NCI-H1105 treated with DMSO at 0.1 percent for 48 hours (cell line): ENCODE data around the gene RUFY3.
"Not testable (repeated sequence)": the region's sequence is repeated elsewhere in the genome, so short reads cannot be mapped to it uniquely, and the experiment has no call there.

Source experiments
- DNase-seq: peaks from one replicate; lab custom pipeline; 2025; lab: John Stamatoyannopoulos, UW

The RUFY3 gene

GRCh38 chr4:70721747-70722146, at the start of gene RUFY3:
Gene RUFY3, plus strand, starts transcription at chr4:70721964. Its CDS starts 610 bp downstream, at chr4:70722574.
- DNase-seq, result peak; percentile 92

GRCh38 chr4:70674191-70674590, 47.6 kb upstream of the RUFY3 start:
- DNase-seq, result no peak

GRCh38 chr4:70674731-70675130, 47.0 kb upstream of the RUFY3 start:
- no peak for DNase-seq

- no peak for DNase-seq
Observed at GRCh38 chr4:70676554-70677090, 45.1 kb upstream of the RUFY3 start.

GRCh38 chr4:70678383-70678999, 43.3 kb upstream of the RUFY3 start:
- no peak for DNase-seq

GRCh38 chr4:70680934-70681333, 40.8 kb upstream of the RUFY3 start:
- DNase-seq, result no peak

- DNase-seq, result no peak
Observed at GRCh38 chr4:70681704-70682103, 40.1 kb upstream of the RUFY3 start.

GRCh38 chr4:70682142-70682541, 39.6 kb upstream of the RUFY3 start:
- DNase-seq, result not testable (repeated sequence)

- no peak for DNase-seq
Observed at GRCh38 chr4:70687392-70687791, 34.4 kb upstream of the RUFY3 start.

GRCh38 chr4:70687821-70688794, 33.7 kb upstream of the RUFY3 start, which contains the start of gene UTP3:
Gene UTP3, plus strand, starts transcription at chr4:70688532. Its CDS starts 146 bp downstream, at chr4:70688678.
- DNase-seq, result peak; percentile 94

- no peak for DNase-seq
Observed at GRCh38 chr4:70688795-70689231, 33.0 kb upstream of the RUFY3 start.

- DNase-seq, result no peak
Observed at GRCh38 chr4:70691661-70692060, 30.1 kb upstream of the RUFY3 start.

- DNase-seq, result not testable (repeated sequence)
Observed at GRCh38 chr4:70694633-70695032, 27.1 kb upstream of the RUFY3 start.

- not testable (repeated sequence) for DNase-seq
Observed at GRCh38 chr4:70698435-70698834, 23.3 kb upstream of the RUFY3 start.

- no peak for DNase-seq
Observed at GRCh38 chr4:70700712-70701111, 21.1 kb upstream of the RUFY3 start.

- no peak for DNase-seq
Observed at GRCh38 chr4:70701271-70701670, 20.5 kb upstream of the RUFY3 start.

- DNase-seq, result not testable (repeated sequence)
Observed at GRCh38 chr4:70702592-70702991, 19.2 kb upstream of the RUFY3 start.

GRCh38 chr4:70703619-70704214, 18.0 kb upstream of the RUFY3 start:
- peak; percentile 71 for DNase-seq

GRCh38 chr4:70704215-70704930, 17.4 kb upstream of the RUFY3 start:
- DNase-seq, result peak; percentile 56

- DNase-seq, result no peak
Observed at GRCh38 chr4:70704931-70705182, 16.9 kb upstream of the RUFY3 start.

- peak; percentile 44 for DNase-seq
Observed at GRCh38 chr4:70705183-70706043, 16.4 kb upstream of the RUFY3 start.
